Stimulated activated CD4-positive, alpha-beta T cell treated with anti-CD3 and anti-CD28 coated beads, Interleukin-15, amount 100 ng/mL, for 1 hour (primary cell): ENCODE results near the gene TCHP.

Experiments
- DNase-seq, 2 donors: peaks; one replicate each; pipeline ENCODE4 v3.0.0-alpha.2; 2020; ENCODE audit warnings: low read depth in 1 of 2, low spot score in 1 of 2

TCHP gene

DNA sequence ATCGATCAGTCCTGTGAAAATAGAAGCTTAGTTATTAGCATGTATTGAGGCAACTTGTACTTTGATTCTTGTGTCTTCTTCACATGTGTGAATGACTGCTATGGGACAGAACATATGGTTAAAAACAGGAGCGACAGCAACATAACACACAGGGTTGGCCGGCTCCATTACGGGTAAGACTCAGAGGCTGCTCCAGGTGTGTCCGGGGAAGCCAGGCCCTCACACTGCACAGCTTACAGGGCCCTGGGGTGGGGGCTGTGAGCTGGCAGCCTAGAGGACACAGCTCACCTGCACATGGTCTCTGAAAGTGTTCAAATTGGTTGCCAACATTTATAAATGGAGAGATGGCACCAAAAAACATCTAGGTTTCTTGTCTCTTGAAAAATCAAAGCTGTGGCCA, 31.1 kb downstream of the TCHP start:
- DNase-seq = no peak

DNA sequence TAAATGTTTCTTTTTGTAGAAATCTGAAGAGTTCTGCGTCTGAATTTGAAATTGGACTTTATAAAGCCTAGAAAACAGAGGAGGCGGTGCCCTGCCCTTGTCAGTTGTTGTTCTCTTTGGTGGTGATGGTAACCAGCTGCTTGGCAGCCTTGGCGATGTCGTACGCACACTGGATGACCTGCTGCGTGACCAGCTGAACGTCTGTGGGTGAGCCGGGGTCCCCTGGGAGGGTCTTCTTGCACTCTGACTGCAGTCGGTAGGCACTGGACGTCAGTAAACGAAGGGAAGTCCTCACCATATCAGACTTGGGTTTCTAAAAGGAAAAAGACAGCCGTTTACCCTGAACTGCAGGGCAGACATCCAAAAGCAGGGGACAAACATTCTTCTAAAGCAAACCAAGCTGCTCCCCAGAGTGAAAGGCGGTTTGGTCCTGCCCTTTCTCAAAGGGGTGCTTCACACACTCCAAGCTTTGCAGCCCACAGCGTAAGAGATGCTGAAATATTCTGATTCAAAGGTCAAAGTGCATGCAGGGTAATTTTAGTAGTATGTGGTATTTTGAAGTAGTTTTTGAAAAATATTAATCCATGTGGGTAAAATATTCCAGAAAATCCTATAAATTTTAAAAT, 32.9 kb downstream of the TCHP start:
- no peak for DNase-seq

GRCh38 chr12:109934026-109934425, 34.0 kb downstream of the TCHP start:
- DNase-seq = no peak

GRCh38 chr12:109937371-109937770, 37.3 kb downstream of the TCHP start:
- DNase-seq = no peak

- DNase-seq = no peak
Measured at GRCh38 chr12:109938947-109939346, 38.9 kb downstream of the TCHP start.

GRCh38 chr12:109939504-109939903, 39.4 kb downstream of the TCHP start:
- DNase-seq = no peak

- DNase-seq = no peak
Measured at GRCh38 chr12:109940339-109940923, 40.4 kb downstream of the TCHP start.

DNA sequence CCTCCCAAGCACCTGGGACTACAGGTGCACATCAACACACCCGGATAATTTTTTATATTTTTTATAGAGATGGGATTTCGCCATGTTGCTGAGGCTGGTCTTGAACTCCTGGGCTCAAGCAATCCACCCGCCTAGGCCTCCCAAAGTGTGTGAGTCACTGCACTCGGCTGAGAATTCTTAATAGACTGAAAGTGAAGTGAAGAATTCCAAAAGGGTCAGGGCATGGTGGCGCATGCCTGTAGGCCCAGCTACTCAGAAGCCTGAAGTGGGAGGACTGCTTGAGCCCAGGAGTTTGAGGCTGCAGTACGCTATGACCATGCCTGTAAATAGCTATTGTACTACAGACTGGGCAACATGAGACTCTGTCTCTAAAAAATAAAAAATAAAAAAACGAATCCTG, 43.7 kb downstream of the TCHP start:
- no peak for DNase-seq

GRCh38 chr12:109944561-109945359, 44.7 kb downstream of the TCHP start:
- DNase-seq = no peak

DNA sequence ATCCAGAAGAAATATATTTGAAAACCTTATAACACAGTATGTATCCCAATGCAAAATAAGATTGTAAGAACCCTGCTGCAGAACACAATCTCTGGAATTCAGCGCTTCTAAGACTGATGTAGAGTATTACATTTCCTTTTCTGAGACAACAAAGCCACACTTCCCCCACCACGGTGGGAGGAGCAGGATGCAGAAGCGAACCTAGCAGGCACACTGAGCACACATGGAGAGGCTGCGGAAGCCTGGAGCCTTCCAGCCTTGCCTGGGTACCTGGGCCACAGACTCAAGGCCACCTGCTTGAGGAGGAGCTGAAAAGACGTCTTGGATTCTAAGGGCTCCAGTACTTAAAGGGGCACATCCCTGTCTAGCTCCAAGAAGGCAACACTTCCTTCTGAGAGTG, 46.4 kb downstream of the TCHP start:
- no peak for DNase-seq

GRCh38 chr12:109946913-109947312, 46.8 kb downstream of the TCHP start:
- no peak for DNase-seq

- DNase-seq = no peak
Measured at GRCh38 chr12:109947521-109947920, 47.4 kb downstream of the TCHP start.

GRCh38 chr12:109948368-109948767, 48.3 kb downstream of the TCHP start:
- DNase-seq = no peak

DNA sequence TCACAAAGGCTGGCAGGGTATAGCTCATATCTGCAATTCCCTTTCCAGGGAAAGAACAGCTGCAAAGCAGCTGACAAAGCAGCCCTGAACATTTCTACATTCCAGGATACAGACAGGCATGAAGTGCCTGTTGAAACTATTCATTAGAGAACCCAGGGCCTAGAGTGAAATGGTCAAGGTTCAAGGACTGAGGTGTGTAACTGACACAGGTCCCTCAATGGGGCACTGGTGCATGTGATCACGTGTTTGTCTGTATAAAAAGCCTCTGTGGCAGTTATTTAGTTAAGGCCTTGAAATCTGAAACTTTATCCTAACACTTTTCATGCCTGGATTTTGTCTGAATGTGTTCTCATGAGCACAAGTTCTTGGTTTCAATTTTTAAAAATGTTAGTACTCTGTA, 49.0 kb downstream of the TCHP start:
- no peak for DNase-seq

GRCh38 chr12:109950625-109951024, 50.6 kb downstream of the TCHP start:
- no peak for DNase-seq

DNA sequence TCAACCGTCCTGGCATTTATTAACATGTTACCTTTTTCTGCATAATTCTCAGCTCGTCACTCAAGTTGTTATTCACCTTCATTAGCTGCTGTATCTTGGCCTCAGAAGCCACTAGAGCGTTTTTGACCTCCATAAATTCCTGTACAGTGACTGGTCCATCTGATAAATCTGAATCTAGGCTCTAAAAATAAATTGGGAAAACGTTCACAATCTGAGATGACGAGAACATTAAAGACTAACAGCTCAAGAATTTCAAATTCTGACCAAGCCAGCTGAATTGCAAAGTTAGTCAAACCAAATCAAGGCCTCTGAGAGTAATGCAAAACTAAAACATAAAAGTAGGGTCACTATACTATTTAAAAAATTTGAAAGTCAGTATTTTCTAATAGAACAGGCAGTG, 51.1 kb downstream of the TCHP start:
- no peak for DNase-seq

DNA sequence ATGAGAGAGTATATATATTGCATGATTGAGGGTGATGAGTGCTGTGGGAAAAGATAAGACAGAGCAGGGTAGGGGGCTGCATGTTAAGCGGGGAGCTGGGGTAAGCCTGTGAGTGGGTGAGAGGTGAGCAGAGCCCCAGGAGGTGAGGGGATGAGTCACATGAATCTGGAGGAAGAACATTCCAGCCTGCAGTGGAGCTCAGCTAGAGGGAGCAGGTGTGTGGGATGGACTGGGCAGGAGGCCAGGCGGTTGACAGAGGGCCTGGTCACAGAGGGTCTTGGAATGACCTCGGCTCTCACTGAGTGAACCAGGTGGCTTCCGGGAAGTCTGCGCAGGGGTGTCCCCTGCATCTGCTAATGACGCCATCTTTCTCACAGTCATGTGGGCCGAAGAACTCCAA, 51.7 kb downstream of the TCHP start:
- DNase-seq = no peak

GRCh38 chr12:109952160-109952858, 52.2 kb downstream of the TCHP start:
- no peak for DNase-seq

- no peak for DNase-seq
Measured at GRCh38 chr12:109952873-109953272, 52.8 kb downstream of the TCHP start.

- DNase-seq = no peak
Measured at GRCh38 chr12:109953656-109954055, 53.6 kb downstream of the TCHP start.

DNA sequence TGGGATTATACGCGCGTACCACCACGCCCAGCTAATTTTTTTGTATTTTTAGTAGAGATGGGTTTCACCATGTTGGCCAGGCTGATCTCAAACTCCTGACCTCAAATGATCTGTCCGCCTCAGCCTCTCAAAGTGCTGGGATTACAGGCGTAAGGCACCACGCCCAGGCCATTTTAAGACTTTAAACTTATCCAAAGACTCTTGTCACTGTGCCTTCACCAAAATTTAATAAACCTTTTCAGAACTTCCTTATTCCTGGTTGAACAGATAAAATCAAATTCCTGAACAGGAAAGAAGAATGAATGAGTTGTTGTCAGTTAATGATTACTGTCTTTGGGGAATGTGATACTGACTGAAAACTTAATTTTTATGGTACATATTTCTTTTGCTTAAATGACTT, 58.3 kb downstream of the TCHP start:
- DNase-seq = no peak
